ENCODE data around the gene RCBTB2.
A peak's percentile ranks its signal among the peaks of the same experiment; 100 is the strongest.
"Not testable (repeated sequence)": the region's sequence is repeated elsewhere in the genome, so short reads cannot be mapped to it uniquely, and the experiment has no call there.

RCBTB2 gene

GRCh38 chr13:48532506-48533499 is at the start of gene RCBTB2:
Gene RCBTB2, minus strand, starts transcription at chr13:48533080. Its CDS starts 11,141 bp downstream, at chr13:48521939.
- peak; percentile 95 to 99 for DNase-seq (ENCODE audit: low read depth in 2 of 2)

GRCh38 chr13:48582084-48582483 is 49.2 kb upstream of the RCBTB2 start:
- no peak for DNase-seq (ENCODE audit: low read depth in 2 of 2)

- no peak for DNase-seq (ENCODE audit: low read depth in 2 of 2)
Measured at GRCh38 chr13:48580896-48581295, 48.0 kb upstream of the RCBTB2 start.

- DNase-seq (ENCODE audit: low read depth in 2 of 2) = peak; percentile 10 to 45
Measured at GRCh38 chr13:48580185-48580803, 47.4 kb upstream of the RCBTB2 start.

GRCh38 chr13:48579919-48580180 is 47.0 kb upstream of the RCBTB2 start:
- DNase-seq (ENCODE audit: low read depth in 2 of 2) = not testable (repeated sequence)

GRCh38 chr13:48579165-48579918 is 46.5 kb upstream of the RCBTB2 start:
- DNase-seq (ENCODE audit: low read depth in 2 of 2) = no peak

- DNase-seq (ENCODE audit: low read depth in 2 of 2) = no peak
Measured at GRCh38 chr13:48578516-48579164, 45.8 kb upstream of the RCBTB2 start.

- no peak for DNase-seq (ENCODE audit: low read depth in 2 of 2)
Measured at GRCh38 chr13:48576448-48577010, 43.6 kb upstream of the RCBTB2 start.

GRCh38 chr13:48575031-48575430 is 42.2 kb upstream of the RCBTB2 start:
- no peak for DNase-seq (ENCODE audit: low read depth in 2 of 2)

GRCh38 chr13:48574041-48574796 is 41.3 kb upstream of the RCBTB2 start:
- DNase-seq (ENCODE audit: low read depth in 2 of 2) = no peak

GRCh38 chr13:48573213-48574007 is 40.5 kb upstream of the RCBTB2 start:
- no peak for DNase-seq (ENCODE audit: low read depth in 2 of 2)

GRCh38 chr13:48571126-48571913 is 38.4 kb upstream of the RCBTB2 start:
- no peak for DNase-seq (ENCODE audit: low read depth in 2 of 2)

GRCh38 chr13:48570216-48570828 is 37.4 kb upstream of the RCBTB2 start:
- DNase-seq (ENCODE audit: low read depth in 2 of 2) = no peak

- no peak for DNase-seq (ENCODE audit: low read depth in 2 of 2)
Measured at GRCh38 chr13:48569104-48569666, 36.3 kb upstream of the RCBTB2 start.

GRCh38 chr13:48568370-48569103 is 35.7 kb upstream of the RCBTB2 start:
- no peak for DNase-seq (ENCODE audit: low read depth in 2 of 2)

GRCh38 chr13:48567515-48568369 is 34.9 kb upstream of the RCBTB2 start:
- no peak for DNase-seq (ENCODE audit: low read depth in 2 of 2)

- DNase-seq (ENCODE audit: low read depth in 2 of 2) = no peak
Measured at GRCh38 chr13:48564056-48564455, 31.2 kb upstream of the RCBTB2 start.

Data from stimulated activated CD8-positive, alpha-beta memory T cell treated with anti-CD3 and anti-CD28 coated beads, Interleukin-15, amount 100 ng/mL, for 4 hours (primary cell).